ENCODE results near the gene IMMP2L.
"Not testable (repeated sequence)": the region's sequence is repeated elsewhere in the genome, so short reads cannot be mapped to it uniquely, and the experiment has no call there.

Gene IMMP2L

DNA sequence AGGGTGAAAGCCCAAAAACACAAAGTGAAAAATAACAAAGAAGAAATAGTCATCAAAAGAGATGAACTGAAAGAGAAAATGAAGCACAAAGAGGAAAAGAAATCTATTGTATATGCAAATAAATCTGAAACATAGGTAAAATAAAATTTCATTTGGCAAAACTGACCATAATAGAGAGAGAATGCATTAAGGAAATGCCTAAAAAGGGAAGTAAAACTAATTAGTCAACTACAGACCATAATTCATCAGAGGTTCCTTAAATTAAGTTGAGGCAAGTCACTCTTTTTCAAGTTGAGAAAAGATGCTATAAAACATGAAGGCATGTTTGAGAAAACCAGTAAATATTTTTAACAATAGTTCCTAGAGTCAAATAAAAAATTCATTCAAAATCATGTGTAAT is 238.1 kb downstream of the IMMP2L start:
- no peak for DNase-seq

DNA sequence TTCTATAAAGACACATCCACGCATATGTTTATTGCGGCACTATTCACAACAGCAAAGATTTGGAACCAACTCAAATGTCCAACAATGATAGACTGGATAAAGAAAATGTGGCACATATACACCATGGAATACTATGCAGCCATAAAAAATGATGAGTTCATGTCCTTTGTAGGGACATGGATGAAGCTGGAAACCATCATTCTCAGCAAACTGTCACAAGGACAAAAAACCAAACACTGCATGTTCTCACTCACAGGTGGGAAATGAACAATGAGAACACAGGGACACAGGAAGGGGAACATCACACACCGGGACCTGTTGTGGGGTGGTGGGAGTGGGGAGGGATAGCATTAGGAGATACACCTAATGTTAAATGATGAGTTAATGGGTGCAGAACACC is 238.6 kb downstream of the IMMP2L start:
- not testable (repeated sequence) for DNase-seq

DNA sequence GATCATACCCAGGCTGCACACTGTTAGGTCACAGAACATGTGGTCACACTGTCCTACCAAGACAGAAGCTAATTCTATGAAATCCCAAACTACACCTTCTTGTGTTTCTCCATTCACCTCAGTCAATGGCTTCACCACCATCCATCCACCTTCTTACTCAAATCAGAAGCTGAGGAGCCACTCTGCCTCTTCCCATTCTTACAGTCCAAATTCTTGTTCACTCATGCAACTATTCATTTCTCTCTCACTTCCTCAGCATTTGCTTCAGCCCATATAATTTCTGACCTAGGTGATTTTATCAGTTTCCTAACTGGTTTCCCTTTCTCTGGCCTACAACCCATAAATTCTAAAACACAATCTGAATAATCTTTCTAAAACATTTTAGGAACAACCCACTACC is 242.2 kb downstream of the IMMP2L start:
- no peak for DNase-seq

DNA sequence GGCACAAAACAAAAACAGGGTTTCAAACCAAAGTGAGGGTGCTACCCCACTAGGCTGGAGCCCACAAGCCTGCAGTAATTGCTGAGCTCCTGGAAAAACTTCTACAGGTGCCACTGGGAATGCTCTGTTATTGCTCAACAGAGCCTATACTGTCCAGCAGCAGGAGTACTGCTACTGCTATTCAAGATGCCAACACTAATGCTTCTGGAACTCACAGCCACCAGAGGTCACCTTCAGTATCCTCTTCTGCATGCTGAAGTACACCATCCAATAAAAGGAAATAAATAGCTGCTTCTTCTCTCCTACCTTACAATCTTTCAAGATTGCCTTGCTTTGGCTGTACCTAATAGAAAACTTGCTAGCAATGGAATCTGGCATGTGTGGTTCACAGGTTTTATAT is 249.3 kb downstream of the IMMP2L start:
- no peak for DNase-seq

DNA sequence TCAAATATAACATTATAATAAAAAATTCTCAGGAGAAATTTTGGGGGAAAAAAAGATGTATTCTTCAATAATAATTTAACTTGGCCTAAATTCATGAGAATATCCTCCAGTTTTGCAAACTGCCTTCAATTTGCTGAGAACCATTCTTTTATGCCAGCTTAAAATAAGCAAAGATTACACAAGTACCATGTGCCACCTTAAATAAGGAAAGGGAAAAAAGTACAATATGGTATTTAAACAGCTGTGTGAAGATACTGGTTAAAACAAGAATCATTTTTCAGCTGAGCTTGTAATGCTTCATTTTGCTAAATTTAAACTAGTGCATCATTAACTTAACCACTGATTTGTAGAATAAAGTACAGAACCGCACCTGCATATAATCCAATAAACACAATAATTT is 253.6 kb downstream of the IMMP2L start:
- no peak for DNase-seq

DNA sequence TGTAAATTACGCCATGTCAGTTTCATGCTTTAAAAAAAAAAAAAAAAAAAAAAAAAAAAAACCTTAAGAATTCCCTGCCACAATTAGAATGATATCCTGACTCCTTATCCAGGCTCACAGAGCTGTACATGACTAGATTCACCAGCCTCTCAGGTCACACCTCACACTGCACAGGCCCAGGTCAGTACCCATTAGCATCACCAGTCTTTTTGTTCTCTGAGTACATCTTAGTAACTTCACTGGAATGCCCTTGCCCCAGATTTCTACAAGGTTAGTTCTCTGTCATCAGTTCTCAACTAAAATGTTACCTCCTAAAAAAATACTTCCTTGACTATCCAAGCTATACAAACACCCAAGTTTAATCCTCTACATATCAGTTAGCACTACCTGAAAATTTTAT is 260.4 kb downstream of the IMMP2L start:
- DNase-seq = no peak

DNA sequence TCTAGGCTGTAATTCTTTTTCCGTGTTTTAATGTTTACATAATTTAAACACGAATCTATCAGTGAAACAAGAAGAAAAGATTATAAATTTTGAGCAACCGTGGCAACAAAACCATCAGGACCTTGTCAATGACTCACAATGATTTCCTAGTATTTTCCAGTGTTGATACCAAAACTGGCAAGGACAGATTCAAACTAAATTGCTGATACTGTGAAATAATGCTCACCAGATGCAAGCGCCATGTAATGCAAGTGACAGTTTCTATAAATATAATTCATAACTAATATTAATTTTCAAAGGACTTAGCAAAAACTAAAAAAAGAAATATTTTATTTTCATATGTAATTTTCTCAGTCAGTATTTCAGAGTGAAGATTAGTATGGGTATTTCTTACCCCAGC is 267.8 kb downstream of the IMMP2L start:
- no peak for DNase-seq

DNA sequence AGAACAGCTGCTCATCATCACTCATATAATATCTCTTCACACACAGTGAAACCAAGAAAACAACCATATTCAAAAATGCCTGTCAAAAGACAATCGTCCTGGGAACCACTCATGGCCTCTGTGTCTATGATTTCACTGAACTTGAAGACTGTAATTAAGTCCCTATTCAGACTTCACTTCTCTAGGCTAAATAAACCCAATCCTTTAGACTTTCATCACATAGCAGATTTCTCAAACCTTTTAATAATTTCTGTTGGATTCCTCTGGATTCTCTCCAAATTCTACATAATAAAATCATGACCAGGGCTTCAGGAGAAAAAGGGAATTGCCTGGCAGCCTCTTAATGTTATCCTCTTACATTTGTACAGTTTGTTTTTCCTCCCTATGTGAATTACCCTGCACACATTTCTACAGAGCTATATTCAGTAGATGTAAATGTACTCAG is 270.2 kb downstream of the IMMP2L start:
- no peak for DNase-seq

DNA sequence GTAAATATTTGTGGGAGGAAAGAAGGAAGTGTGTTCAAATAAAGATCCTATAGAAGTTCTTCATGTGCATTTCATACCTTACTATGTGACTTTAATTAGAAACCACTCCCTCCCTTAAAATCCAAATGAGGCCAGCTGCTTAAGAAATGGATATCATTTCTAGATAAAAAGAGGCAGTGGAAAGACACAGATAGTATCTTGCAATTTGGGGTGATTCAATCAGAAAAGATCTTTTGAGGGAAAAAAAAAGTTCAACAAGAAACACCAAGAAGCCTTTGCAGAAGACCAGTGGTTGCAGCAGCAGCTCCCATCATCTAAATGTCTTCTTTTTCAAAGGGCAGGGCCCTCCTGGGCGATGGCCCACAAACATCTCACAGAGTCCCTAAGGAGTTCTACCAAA is 271.3 kb downstream of the IMMP2L start:
- DNase-seq = no peak

DNA sequence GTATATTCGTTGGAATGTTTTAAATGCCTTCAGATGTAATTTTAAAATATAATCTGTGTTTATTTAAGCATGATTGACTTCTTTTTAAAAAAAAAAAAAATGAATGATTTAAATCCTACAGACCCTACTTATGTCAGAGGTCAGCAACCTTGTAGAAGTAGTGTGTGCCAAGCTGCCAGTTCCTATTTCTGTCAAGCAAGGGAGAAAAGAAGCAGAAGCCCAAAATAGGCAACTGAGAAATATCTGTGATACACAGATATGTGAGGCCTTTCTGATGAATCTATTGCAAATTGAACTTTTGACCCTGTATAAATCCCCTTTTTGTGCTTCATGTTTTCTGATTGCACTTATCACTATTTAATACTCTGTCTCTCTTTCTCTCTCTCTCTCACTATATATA is 271.9 kb downstream of the IMMP2L start:
- DNase-seq = no peak

DNA sequence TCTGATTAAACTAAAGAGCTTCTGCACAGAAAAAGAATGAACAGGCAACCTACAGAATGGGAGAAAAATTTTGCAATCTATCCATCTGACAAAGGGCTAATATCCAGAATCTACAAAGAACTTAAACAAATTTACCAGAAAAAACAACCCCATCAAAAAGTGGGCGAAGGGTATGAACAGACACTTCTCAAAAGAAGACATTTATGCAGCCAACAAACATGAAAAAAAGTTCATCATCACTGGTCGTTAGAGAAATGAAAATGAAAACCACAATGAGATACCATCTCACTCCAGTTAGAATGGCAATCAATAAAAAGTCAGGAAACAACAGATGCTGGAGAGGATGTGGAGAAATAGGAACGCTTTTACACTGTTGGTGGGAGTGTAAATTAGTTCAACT is 273.9 kb downstream of the IMMP2L start:
- not testable (repeated sequence) for DNase-seq

DNA sequence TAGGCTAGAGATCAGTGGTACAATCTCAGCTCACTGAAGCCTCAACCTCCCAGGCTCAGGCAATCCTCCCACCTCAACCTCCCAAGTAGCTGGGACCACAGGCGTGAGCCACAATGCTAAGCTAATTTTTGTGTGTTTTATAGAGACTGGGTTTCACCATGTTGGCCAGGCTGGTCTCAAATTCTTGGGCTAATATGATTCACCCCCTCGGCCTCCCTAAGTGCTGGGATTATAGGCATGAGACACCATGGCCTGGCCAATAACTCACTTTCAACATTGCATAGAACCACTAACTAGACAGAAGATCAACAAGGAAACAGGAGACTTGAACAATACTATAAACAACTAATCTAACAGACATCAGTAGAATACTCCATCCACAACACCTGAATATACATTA is 279.7 kb downstream of the IMMP2L start:
- DNase-seq = no peak

DNA sequence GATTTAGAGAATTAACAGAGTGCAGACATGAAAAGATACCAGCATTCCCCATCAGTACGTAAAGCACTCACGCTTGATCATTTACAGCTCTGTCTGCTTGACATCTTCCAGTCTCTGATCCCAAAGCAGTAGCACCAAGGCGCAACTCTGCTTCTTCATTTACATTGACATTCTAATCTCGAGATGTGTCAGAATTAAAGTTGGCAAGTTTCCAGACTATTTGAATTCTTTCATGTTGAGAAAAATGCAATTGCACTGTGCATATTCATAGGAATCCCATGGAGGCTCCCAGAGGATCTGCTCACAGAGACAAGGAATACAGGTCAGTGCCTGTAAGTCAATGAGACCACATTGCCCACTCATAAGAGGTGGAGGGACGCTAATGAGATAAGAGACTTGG is 287.4 kb downstream of the IMMP2L start:
- DNase-seq = no peak

DNA sequence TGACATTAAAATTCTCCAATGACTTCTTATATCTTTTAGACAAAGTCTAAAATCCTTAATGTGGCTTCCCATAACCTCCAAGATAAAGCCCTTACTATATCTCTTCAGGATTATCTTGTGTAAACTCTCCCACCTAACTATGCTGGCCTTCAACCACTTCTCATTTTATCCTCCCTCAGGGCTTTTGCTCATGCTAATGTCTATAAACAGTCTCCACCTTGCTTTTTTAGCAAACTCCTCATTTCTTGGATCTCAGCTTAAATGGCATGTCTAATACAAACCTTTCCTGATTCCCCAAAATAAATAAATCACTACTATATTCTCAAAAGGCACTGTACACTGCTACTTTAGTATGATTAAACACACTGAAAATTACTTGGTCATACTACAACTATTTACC is 290.2 kb downstream of the IMMP2L start:
- DNase-seq = no peak

DNA sequence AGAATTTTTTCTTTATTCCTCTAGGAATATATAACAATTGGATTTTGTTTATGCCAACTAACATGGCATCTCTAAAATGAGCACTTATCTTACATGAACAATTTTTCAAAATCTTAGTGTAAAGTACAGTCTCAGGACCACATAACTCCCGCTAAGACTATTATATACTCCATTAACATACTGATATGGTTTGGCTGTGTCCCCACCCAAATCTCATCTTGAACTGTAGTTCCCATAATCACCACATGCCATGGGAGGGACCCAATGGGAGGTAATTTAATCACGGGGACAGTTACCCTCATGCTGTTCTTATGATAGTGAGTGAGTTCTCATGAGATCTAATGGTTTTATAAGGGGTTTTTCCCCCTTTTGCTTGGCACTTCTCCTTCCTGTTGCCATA is 291.5 kb downstream of the IMMP2L start:
- not testable (repeated sequence) for DNase-seq

DNA sequence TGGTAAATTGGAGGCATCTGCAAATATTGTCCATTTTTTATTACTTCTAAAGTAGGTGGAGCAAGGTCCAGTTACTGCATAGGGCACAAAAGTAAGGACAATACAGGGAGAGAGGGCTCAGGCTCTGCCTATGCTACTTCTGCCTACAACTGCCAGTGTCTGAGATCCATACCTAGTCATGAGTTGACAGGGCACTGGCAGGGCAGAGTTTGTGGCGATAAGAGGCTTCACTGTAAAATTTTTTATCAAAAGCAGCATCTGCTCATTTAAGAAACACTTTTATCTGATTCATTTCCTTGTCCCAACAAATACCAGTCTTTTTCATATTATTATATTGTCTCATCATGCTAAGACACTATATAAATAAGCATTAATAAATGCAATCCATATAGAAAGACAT is 293.4 kb downstream of the IMMP2L start:
- no peak for DNase-seq

DNA sequence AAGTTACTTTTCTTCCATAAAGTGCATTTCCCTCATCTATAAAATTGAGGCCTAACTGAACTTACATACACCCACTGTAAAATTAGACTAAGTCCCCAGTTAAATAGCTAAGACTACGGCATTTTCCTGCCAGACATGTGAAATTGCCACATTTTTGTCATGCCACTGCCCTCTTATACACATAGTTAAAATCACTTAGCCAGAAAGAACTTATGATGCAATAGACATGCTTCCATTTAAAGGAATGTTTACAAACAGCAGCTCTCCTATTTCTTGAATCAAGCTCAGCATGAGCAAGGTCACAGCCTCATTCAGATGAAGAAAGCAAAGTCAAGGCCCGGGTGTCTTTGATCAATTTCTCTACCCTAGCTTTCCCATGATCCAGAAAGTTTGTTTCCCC is 295.7 kb downstream of the IMMP2L start:
- DNase-seq = no peak

DNA sequence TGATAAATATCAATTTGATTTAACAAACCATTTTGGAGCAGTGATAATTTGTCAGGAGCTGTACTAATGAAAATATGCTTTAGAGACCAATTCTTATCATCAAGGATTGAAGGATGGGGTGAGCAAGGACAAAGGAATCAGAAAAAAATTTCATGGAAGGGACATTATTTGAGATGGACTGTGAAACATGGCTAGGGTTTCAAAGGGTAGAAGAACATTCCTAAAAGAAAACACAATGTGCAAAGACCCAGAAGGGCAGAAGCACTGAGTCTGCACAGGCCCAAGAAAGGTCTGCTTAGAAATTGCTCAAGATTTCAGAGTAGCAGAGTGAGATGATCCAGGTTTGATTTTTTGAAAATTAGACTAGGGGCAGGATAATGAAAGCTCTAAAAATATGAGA is 296.9 kb downstream of the IMMP2L start:
- DNase-seq = no peak

DNA sequence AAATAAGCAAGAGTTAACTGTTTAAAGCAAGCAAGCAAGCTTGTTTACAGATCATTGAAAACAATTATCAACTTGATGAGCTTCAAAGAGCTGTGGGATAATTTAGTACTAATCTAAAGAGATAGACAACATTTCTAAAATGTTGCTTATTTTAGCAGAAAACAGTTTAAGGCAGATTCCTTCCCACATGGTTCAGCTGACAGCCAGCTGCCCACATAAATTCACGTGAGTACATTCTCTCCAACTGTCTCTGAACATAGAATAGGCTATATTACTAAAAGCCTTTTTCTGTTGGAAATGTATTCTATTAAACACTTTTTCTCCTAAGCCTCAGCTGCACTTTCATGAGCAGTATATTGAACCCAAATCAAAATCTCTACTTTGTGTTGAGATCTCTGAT is 297.3 kb downstream of the IMMP2L start:
- no peak for DNase-seq

DNA sequence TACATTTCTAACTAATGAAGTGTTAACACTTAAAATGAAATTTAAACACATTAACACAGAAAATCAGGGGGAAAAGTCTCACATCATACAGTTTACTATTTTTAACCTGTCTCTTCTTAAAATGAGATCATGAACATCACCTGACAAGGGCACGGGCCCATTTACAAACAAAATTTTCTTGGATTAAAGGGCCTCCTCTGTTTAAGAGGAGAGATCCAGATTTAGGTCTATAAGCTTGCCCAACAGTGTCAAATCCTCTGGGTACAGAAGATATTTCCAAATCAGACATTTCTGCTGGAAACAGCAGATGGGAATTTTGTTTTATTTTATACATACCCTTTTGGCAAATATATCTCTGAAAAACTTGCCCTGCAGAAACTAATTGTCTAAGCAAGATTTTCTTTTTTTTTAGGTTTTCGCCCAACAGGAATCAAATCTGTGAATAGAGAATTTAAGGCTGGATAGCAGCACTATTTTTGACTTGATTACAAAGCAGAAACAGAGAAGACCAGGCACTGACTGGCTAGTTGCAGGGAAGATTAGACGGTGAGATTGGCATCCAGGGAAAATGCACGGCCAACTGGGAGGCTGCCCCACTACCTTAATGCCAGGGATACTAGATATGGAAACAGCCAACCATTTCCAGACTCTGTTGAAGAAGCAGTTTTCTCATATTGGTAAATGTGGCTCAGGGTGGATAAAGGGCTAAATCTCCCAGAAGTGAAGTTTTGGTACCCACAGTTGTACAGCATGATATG is 298.0 kb downstream of the IMMP2L start:
- DNase-seq = no peak

DNA sequence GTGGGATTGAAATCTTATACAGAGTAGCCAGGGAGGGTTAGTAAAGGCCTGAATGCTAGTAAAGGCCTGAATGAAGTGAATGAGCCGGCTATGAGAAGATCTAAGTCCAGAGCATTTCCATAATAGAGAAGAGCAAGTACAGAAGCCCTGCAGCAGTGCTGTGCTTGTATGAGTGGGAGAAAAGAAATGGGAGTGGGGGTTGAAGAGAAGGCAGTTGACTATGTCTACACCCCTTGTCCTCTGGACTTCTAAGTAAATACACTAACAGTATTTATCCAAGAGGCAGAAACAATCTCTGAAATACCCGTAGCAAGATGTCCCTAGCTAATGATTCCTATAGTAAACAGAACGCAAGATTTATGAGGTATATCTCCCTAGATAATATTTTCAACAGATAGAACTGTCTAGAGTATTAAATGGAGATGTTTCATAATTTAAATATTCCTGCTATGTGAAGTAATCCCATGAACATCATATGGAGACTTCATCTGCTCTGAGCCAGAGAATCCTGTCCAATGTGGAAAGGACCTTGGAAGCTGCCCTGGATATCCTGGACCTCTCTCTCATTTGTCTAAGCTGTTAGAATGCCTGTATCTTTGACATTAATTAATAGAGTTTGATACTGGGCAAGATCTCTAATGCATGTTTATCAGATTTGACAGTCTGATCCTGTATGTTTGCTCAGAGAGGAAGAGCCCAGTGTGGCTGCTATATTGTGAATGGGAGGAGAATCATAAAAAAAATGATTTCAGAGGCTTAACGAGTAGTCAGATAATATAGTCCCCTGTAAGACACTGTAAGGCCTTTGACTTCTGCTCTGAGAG is 299.8 kb downstream of the IMMP2L start:
- DNase-seq = no peak

DNA sequence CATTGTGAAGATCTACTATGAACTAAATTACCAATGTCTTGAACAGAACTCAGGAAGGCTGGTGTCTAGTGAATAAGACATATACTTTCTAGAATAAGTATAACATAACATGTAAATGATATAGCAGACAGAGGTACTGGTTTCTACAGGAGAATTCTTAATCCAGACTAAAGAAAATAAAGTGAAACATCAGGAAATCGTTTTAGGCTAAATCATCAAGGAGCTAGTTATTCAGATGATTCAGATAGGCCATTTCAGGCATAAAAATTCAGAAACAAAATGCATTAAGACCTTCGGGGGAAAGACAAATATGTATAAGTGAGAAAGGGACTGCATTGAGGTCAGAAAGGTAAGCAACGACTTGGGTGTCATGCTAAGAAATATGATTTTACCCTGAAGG is 300.8 kb downstream of the IMMP2L start:
- DNase-seq = no peak

DNA sequence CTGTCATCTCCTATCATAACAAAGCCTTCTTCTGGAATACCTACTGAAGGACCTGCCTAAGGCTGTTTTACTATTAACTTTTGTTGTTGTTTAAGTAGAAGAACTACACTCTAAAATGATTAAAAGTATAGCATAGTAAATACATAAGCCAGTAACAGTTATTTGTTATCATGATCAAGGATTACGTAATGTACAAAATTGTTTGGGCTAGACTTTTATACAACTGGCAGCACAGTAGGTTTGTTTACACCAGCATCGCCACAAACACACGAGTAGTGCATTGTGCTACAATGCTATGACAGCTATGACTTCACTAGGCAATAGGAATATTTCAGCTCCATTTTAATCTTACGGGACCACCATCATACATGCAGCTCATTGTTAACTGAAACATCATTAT is 302.3 kb downstream of the IMMP2L start:
- DNase-seq = no peak

DNA sequence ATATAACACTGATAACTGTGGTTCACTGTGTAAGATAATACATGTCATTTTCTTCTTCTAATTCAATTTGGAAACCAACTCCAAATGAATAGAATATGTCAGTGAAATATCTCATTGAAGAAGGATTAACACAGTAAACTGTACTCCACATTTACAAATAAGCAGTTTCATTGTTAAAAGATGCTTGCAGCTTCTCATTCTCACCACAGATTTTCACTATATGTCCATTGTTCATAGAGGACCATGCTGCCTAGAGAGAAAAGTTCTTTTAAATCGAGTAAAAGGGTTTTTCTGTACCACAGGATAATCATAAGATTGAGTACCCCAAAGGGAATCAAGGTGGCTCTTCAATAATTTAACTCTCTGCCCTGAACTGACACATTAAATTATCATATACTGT is 305.9 kb downstream of the IMMP2L start:
- no peak for DNase-seq

DNA sequence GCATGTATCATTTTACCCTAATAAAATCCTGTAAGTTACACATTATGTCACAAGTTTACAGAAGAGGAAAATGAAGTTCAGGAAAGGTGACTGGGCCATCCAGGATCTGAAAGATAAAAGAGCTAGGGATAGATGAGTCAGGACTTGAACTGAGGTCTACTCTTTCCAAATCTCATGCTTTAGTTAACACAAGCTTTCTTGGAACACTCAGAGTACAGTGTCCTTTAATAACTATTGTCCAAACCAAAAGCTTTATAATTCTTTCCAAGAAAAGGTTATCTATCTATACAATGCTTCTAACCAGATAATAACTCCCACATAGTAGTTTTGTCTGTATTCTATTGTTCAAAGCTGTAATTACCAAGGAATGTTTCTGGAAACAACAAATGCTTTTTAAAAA is 306.7 kb downstream of the IMMP2L start:
- no peak for DNase-seq
